ENCODE data around the gene MRPL55.

Gene MRPL55

DNA sequence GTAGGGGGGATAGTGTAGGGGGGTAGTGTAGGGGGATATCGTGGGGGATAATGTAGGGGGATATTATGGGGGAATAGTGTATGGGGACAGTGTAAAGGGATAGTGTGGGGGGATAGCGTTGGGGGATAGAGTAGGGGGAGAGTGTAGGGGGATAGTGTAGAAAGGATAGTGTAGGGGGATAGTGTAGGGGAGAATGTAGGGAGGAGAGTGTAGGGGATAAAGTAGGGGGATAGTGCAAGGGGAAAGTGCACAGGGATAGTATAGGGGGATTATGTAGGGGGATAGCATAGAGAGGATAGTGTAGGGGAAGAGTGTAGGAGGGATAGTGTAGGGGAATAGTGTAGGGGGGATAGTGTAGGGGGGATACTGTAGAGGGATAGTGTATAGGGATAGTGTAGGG, 38.9 kb downstream of the MRPL55 start:
- TF ChIP-seq, protein P1, sequence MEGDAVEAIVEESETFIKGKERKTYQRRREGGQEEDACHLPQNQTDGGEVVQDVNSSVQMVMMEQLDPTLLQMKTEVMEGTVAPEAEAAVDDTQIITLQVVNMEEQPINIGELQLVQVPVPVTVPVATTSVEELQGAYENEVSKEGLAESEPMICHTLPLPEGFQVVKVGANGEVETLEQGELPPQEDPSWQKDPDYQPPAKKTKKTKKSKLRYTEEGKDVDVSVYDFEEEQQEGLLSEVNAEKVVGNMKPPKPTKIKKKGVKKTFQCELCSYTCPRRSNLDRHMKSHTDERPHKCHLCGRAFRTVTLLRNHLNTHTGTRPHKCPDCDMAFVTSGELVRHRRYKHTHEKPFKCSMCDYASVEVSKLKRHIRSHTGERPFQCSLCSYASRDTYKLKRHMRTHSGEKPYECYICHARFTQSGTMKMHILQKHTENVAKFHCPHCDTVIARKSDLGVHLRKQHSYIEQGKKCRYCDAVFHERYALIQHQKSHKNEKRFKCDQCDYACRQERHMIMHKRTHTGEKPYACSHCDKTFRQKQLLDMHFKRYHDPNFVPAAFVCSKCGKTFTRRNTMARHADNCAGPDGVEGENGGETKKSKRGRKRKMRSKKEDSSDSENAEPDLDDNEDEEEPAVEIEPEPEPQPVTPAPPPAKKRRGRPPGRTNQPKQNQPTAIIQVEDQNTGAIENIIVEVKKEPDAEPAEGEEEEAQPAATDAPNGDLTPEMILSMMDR (IDR thresholded peaks at IDR 0.05; ENCODE audit: insufficient read depth, low read length, missing control alignments) = no peak
- CTCF ChIA-PET = no interaction called here
- POLR2A ChIA-PET = no interaction called here
- H3K4me3 ChIP-seq (ENCODE audit: low read depth, low read length) = no peak overlapping the region
- no peak for DNase-seq (ENCODE audit: low read depth, low spot score)

DNA sequence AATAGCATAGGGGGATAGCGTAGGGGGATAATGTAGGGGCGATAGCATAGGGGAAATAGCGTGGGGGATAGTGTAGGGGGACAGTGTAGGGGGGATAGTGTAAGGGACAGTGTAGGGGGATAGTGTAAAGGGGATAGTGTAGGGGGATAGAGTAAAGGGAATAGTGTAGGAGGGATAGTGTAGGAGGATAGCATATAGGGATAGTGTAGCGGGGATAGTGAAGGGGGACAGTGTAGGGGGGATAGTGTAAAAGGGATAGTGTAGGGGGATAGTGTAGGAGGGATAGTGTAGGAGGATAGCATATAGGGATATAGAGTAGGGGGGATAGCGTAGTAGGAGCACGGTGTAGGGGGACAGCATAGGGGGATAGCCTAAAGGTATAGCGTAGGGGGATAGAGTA, 40.7 kb downstream of the MRPL55 start:
- no peak overlapping the region for H3K4me3 ChIP-seq (ENCODE audit: low read depth, low read length)
- POLR2A ChIA-PET = no interaction called here
- DNase-seq (ENCODE audit: low read depth, low spot score) = no peak
- CTCF ChIA-PET = no interaction called here
- TF ChIP-seq, protein P1 (IDR thresholded peaks at IDR 0.05; ENCODE audit: insufficient read depth, low read length, missing control alignments) = no peak

DNA sequence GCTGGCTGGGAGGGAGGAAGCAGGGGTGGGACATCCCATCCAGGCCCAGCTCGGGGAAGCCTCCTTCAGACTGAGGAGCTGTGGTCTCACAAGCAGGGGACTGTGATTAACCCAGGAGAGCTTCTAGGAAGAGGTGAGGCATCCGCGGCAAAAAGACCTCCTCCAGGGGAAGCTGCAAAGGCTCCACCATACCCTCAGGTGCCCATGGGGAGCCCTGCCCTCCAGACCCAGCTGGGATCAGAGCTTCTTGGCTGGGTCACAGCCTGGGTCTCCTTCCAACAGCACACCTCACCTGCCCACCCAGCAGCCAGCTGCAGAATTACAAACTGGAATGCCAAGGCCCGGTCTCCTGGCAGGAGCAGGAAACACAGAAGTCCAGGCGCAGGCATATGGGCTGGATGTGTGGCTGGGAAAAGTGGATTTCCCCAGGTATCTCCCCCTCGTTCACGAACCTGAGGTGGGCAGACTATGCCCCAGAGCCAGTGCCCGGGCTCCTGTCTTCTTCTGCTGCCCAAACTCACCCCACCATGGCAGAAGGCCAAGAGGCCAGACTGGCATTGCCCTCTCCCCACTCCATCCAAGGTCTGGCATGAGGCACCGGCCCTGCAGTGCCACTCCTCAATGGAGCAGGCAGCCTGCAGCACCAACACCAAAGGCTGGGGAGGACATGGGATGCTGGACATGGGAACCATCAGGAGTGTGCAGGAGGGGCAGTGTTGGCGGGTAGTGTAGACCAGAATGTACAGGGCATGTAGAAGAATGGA, 42.0 kb downstream of the MRPL55 start:
- DNase-seq (ENCODE audit: low read depth, low spot score) = no peak
- POLR2A ChIA-PET = no interaction called here

DNA sequence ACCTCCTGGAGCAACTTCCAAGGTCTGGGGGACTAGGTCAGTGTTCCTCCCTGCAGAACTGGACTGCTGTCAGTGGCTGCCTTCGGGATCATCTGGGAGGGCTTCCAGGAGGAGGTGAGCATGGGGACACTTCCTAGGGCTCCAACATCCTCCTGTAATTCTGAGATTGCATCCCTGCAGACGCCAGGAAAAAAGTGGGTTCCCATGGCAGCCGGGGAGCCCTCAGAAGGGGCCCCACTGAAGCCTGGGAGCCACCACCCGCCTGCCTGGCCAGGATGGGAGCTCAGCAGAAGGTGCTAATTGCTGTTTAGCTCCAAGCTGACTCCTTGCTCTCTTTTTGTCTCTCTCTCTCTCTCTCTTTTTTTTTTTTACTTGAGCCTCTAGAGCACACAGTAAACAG, 42.7 kb downstream of the MRPL55 start:
- ChIA-PET CTCF (no interaction called here), POLR2A (no interaction called here)
- no peak overlapping the region for H3K4me3 ChIP-seq (ENCODE audit: low read depth, low read length)
- TF ChIP-seq, protein P1 (IDR thresholded peaks at IDR 0.05; ENCODE audit: insufficient read depth, low read length, missing control alignments) = no peak
- DNase-seq (ENCODE audit: low read depth, low spot score) = no peak

More for the DNA sequence above, 42.0 kb downstream of the MRPL55 start:
- CTCF ChIA-PET = no interaction called here
- no peak overlapping the region for H3K4me3 ChIP-seq (ENCODE audit: low read depth, low read length)
- TF ChIP-seq, protein P1 (IDR thresholded peaks at IDR 0.05; ENCODE audit: insufficient read depth, low read length, missing control alignments) = no peak

DNA sequence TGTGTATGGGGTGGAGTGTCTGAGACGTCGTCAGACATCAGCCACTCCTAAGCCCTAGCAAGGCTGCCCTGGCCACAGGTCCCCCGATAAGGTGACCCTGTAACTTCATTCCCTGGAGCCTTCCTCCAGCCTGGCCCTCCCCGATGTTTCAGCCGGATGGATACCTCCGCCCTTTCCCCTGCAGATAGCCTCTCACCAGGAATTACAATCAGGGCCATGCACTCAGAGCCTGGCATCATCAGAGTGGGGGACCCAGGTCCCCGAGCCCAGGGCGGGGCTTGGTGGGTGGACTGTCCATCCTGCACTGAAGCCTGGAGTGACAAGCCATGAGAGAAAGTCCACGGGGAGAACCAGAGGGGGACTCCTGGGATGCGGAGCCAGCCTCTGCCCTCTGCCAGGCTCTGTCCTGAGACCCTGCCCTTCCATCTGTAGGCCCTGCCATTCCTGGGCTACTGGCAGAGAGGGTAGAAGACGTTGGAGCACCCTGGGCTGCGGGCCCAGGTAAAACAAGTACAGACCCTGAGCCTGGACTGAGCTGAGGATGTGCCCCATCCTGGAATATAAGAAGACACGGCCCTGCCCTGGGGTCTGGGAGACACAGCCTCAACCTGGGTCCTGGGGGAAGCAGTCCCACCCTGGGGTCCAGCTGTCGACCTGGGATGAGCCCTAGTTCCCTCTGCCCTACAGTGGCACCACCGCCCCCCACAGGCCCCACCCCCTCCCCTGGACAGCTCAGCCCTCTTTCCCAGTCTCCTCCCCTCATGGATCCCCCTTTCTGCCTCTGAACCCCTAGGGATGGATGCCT, 43.4 kb downstream of the MRPL55 start:
- no peak for DNase-seq (ENCODE audit: low read depth, low spot score)
- TF ChIP-seq, protein P1 (IDR thresholded peaks at IDR 0.05; ENCODE audit: insufficient read depth, low read length, missing control alignments) = no peak
- ChIA-PET POLR2A (no interaction called here), CTCF (no interaction called here)
- H3K4me3 ChIP-seq (ENCODE audit: low read depth, low read length) = no peak overlapping the region

DNA sequence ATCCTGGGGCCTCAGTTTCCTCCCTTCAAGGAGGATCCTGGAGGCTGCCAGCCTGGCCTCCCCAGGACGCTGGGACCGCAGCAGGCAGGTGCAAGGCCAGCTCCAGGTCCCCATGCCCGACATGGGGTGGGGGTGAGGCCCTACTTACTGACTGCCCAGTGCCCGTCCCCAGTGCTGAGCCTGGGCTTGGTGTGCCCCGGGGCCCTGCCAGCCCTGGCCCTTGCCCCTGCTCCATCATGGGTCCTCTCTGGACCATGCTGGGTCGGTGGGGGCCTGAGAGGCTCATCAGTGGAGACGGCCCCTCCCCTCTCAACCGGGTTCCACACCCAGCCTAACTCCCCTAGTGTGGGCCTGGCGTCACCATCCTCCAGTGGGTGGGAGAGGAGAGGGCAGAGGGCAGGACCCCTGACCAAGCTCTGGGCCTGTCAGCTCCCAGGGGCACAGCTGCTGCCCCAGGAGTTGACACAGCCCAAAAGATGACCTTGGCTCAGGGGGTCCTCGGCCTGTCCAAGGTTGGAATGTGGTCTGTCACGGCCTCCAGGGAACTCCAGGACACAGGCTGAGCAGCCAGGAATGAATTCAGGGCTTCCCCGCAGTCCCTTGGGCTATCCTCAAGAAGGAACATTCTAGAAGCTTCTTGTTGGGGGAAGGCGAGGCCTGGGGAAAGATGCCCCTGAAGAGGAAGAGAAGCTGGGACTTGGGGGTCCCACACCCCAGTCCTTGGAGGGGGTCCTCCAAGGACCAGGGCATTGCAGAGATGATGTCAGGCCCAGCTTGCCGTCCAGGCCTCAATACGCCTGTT, 44.2 kb downstream of the MRPL55 start:
- TF ChIP-seq, protein P1 (IDR thresholded peaks at IDR 0.05; ENCODE audit: insufficient read depth, low read length, missing control alignments) = no peak
- H3K4me3 ChIP-seq (ENCODE audit: low read depth, low read length) = no peak overlapping the region
- ChIA-PET CTCF (no interaction called here), POLR2A (no interaction called here)
- no peak for DNase-seq (ENCODE audit: low read depth, low spot score)
